ENCODE data around the gene DPPA5. TPM values are rescaled to one million over a fixed set of nuclear protein-coding genes. Genes with fewer than 3 reads are reported as not detected.

DPPA5 gene
- total and polyA plus RNA-seq, 2 donors (not counting 3 experiments of a cell fraction or from before 2014, with no cell fraction given): not detected

DNA sequence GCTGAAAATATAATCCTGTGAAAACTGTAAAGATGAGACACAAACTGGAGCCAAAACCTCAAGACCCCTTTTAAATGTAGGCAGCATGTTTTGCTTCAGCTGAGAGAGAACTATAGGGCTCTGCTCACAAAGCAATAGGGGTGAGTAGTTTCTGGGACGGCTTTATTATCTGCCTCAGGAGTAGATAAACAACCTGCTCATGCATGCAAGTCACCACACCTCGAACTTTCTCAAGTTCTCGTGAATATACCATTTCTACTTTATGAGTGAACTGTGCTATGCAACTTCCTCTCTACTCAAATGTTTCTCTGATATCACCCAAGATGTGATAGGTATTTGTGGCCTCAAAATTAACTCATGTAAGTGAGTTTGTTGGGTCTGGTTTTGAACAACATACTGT, 23.1 kb upstream of the DPPA5 start:
- ChIA-PET CTCF (interaction anchor here (1.3 kb wide), 2 partner anchors 12 kb away, joined by 3 to 7 read pairs; no protein-coding TSS in a partner anchor), POLR2A (no interaction called here)
- Histone ChIP-seq H3K4me1 (ENCODE audit: control insufficient read depth, extremely low read depth, insufficient read depth, low read length) (no peaks in the 10 kb centered on the region), H3K27ac (ENCODE audit: insufficient read depth, low read depth, low read length) (no peak overlapping the region), H4K20me1 (replicated peaks; ENCODE audit: control insufficient read depth, extremely low read depth, insufficient read depth, low read length) (no peaks in the 10 kb centered on the region), H3K27me3 (ENCODE audit: control insufficient read depth in 2 of 2, insufficient read depth in 2 of 2, low read length in 2 of 2) (no peaks in the 10 kb centered on the region), H3K4me2 (ENCODE audit: insufficient read depth, low read length) (no peak overlapping the region), H3K36me3 (ENCODE audit: control insufficient read depth in 2 of 2, extremely low read depth in 1 of 2, insufficient read depth in 2 of 2, low read length in 2 of 2) (no peaks in the 10 kb centered on the region), H3K4me3 (replicated peaks in 1 of 3; ENCODE audit: insufficient read depth in 1 of 3, low read depth in 1 of 3, low read length in 3 of 3) (no peak overlapping the region), H3K79me2 (ENCODE audit: control insufficient read depth, insufficient read depth, low read length) (no peaks in the 10 kb centered on the region), H2AFZ (ENCODE audit: low read depth, low read length) (no peak overlapping the region), H3K9me1 (replicated peaks; ENCODE audit: control insufficient read depth, extremely low read depth, insufficient read depth, low read length) (no peaks in the 10 kb centered on the region), H3K9ac (replicated peaks; ENCODE audit: extremely low read depth, insufficient read depth, low read length) (no peak overlapping the region), H3K9me3 (replicated peaks; ENCODE audit: control insufficient read depth, insufficient read depth, low read length) (no peaks in the 10 kb centered on the region)
- intact Hi-C loops (cut with micrococcal nuclease): no loop called here
- dilution Hi-C loops (cut with MboI; ENCODE audit: extremely low pct_ligation_motif_present, low sequenced_read_pairs): no loop called here
- FAIRE-seq (no peak), DNase-seq (ENCODE audit: low read depth, low spot score) (no peak)
- BruUV-seq (replicated peaks): no TSS peak
- TF ChIP-seq GATA2 (IDR thresholded peaks at IDR 0.05; ENCODE audit: insufficient read depth, insufficient read length, low read depth, low read length): no peak
- no peak for TF ChIP-seq MYC (IDR thresholded peaks at IDR 0.05; ENCODE audit: low read depth, low read length)
- TF ChIP-seq POLR2A (IDR thresholded peaks at IDR 0.05; ENCODE audit: low read depth, low read length): no peak

DNA sequence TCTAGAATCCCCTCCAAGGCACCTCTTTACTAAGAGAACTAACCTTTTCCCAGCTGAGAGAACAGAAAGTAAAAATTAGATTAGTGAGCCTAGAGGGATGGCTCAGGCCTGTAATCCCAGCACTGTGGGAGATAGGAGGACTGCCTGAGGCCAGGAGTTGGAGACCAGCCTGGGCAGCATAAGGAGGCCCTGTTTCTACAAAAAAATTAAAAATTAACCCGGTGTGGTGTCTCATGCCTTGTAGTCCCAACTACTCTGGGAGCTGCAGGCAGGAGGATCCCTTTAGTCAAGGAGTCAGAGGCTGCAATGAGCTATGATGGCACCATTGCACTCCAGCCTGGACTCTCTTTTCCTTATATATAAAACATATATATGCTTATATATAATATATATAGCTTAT, 21.1 kb upstream of the DPPA5 start:
- Histone ChIP-seq H4K20me1 (replicated peaks; ENCODE audit: control insufficient read depth, extremely low read depth, insufficient read depth, low read length) (no peaks in the 10 kb centered on the region), H3K9me1 (replicated peaks; ENCODE audit: control insufficient read depth, extremely low read depth, insufficient read depth, low read length) (no peaks in the 10 kb centered on the region), H3K9ac (replicated peaks; ENCODE audit: extremely low read depth, insufficient read depth, low read length) (no peak overlapping the region), H3K79me2 (ENCODE audit: control insufficient read depth, insufficient read depth, low read length) (no peaks in the 10 kb centered on the region), H3K9me3 (replicated peaks; ENCODE audit: control insufficient read depth, insufficient read depth, low read length) (no peaks in the 10 kb centered on the region), H3K4me3 (replicated peaks in 1 of 3; ENCODE audit: insufficient read depth in 1 of 3, low read depth in 1 of 3, low read length in 3 of 3) (no peak overlapping the region), H3K27me3 (ENCODE audit: control insufficient read depth in 2 of 2, insufficient read depth in 2 of 2, low read length in 2 of 2) (no peaks in the 10 kb centered on the region), H3K4me1 (ENCODE audit: control insufficient read depth, extremely low read depth, insufficient read depth, low read length) (no peaks in the 10 kb centered on the region), H2AFZ (ENCODE audit: low read depth, low read length) (no peak overlapping the region), H3K4me2 (ENCODE audit: insufficient read depth, low read length) (no peak overlapping the region), H3K27ac (ENCODE audit: insufficient read depth, low read depth, low read length) (no peak overlapping the region), H3K36me3 (ENCODE audit: control insufficient read depth in 2 of 2, extremely low read depth in 1 of 2, insufficient read depth in 2 of 2, low read length in 2 of 2) (no peaks in the 10 kb centered on the region)
- TF ChIP-seq, protein P1, sequence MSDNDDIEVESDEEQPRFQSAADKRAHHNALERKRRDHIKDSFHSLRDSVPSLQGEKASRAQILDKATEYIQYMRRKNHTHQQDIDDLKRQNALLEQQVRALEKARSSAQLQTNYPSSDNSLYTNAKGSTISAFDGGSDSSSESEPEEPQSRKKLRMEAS (IDR thresholded peaks at IDR 0.05; ENCODE audit: insufficient read depth, insufficient read length): no peak
- TF ChIP-seq POLR2A (IDR thresholded peaks at IDR 0.05; ENCODE audit: low read depth, low read length) (no peak), FOS (IDR thresholded peaks at IDR 0.05; ENCODE audit: borderline replicate concordance, insufficient read depth, low read length) (no peak), MYC (IDR thresholded peaks at IDR 0.05; ENCODE audit: low read depth, low read length) (no peak), GATA2 (IDR thresholded peaks at IDR 0.05; ENCODE audit: insufficient read depth, insufficient read length, low read depth, low read length) (no peak), POLR2AphosphoS5 (IDR thresholded peaks at IDR 0.05; ENCODE audit: insufficient read depth, low read depth, low read length) (no peak), JUN (IDR thresholded peaks at IDR 0.05; ENCODE audit: borderline replicate concordance, insufficient read depth, insufficient read length, low read depth) (no peak), EZH2 (IDR thresholded peaks at IDR 0.05; ENCODE audit: borderline replicate concordance, low read depth, low read length, severe bottlenecking) (no peak)
- TF ChIP-seq, protein P2, sequence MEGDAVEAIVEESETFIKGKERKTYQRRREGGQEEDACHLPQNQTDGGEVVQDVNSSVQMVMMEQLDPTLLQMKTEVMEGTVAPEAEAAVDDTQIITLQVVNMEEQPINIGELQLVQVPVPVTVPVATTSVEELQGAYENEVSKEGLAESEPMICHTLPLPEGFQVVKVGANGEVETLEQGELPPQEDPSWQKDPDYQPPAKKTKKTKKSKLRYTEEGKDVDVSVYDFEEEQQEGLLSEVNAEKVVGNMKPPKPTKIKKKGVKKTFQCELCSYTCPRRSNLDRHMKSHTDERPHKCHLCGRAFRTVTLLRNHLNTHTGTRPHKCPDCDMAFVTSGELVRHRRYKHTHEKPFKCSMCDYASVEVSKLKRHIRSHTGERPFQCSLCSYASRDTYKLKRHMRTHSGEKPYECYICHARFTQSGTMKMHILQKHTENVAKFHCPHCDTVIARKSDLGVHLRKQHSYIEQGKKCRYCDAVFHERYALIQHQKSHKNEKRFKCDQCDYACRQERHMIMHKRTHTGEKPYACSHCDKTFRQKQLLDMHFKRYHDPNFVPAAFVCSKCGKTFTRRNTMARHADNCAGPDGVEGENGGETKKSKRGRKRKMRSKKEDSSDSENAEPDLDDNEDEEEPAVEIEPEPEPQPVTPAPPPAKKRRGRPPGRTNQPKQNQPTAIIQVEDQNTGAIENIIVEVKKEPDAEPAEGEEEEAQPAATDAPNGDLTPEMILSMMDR (IDR thresholded peaks at IDR 0.05; ENCODE audit: extremely low read depth in 1 of 2, insufficient read depth in 1 of 2, low read depth in 1 of 2, low read length in 2 of 2): no peak
- POLR2A ChIA-PET: no interaction called here
- CTCF ChIA-PET: interaction anchor here (1.2 kb wide), 1 partner anchor 49 kb away, joined by 4 read pairs; no protein-coding TSS in a partner anchor
- intact Hi-C loops (cut with micrococcal nuclease): no loop called here
- no TSS peak for BruUV-seq (replicated peaks)
- FAIRE-seq (no peak), DNase-seq (ENCODE audit: low read depth, low spot score) (no peak)
- dilution Hi-C loops (cut with MboI; ENCODE audit: extremely low pct_ligation_motif_present, low sequenced_read_pairs): no loop called here
